GM06990 (cell line): ENCODE results near the gene NBPF11.
"Not testable (repeated sequence)": the region's sequence is repeated elsewhere in the genome, so short reads cannot be mapped to it uniquely, and the experiment has no call there.

Experiments used
- DNase-seq: peaks from one replicate; pipeline ENCODE4 v3.0.0-alpha.2; 2011; ENCODE audit not compliant: insufficient read length; ENCODE audit errors: extremely low read depth
- H3K27me3 ChIP-seq: replicated peaks from 2 replicates; pipeline ENCODE4 v1.6.0; 2011; ENCODE audit warnings: low read length; ENCODE audit not compliant: control insufficient read depth, insufficient read depth
- H3K36me3 ChIP-seq: 2 replicates; pipeline ENCODE4 v1.5.1; 2011; ENCODE audit warnings: low read length; ENCODE audit not compliant: control insufficient read depth, insufficient read depth
- H3K4me3 ChIP-seq: replicated peaks from 2 replicates; pipeline ENCODE4 v1.5.1; 2011; ENCODE audit warnings: low read depth, mild to moderate bottlenecking, control low read depth, low read length
- TF ChIP-seq, protein P1 (sequence below): IDR thresholded peaks from 2 replicates; pipeline ENCODE4 v1.5.1; 2011; ENCODE audit warnings: low read length, control low read depth, mild to moderate bottlenecking, inconsistent platforms; ENCODE audit not compliant: insufficient read depth, poor library complexity, severe bottlenecking

NBPF11 gene

DNA sequence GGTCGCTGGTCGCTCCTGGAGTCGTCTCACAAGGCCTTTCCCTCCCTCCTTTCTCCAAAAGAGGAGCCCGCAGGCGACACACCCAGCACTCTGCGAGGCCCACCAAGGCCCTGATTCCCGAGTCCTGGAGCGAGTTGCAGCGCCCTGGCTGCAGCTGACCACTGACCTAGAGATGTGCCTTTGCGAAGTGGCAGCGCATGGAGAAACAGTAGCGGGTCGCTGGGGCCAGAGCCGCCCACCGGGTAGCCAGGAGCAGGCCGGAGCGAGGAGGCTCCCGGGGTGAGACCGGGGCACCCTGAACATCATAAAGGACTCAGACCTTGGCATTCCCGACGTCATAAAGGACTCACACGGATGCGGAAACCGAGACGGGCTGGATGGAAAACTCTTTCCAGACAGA lies 10.3 kb upstream of the NBPF11 start:
- Histone ChIP-seq H3K4me3 (no peak overlapping the region), H3K27me3 (no peaks in the 10 kb centered on the region), H3K36me3 (no peaks in the 10 kb centered on the region)
- DNase-seq, result no peak
- TF ChIP-seq, protein P1, sequence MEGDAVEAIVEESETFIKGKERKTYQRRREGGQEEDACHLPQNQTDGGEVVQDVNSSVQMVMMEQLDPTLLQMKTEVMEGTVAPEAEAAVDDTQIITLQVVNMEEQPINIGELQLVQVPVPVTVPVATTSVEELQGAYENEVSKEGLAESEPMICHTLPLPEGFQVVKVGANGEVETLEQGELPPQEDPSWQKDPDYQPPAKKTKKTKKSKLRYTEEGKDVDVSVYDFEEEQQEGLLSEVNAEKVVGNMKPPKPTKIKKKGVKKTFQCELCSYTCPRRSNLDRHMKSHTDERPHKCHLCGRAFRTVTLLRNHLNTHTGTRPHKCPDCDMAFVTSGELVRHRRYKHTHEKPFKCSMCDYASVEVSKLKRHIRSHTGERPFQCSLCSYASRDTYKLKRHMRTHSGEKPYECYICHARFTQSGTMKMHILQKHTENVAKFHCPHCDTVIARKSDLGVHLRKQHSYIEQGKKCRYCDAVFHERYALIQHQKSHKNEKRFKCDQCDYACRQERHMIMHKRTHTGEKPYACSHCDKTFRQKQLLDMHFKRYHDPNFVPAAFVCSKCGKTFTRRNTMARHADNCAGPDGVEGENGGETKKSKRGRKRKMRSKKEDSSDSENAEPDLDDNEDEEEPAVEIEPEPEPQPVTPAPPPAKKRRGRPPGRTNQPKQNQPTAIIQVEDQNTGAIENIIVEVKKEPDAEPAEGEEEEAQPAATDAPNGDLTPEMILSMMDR, result no peak

DNA sequence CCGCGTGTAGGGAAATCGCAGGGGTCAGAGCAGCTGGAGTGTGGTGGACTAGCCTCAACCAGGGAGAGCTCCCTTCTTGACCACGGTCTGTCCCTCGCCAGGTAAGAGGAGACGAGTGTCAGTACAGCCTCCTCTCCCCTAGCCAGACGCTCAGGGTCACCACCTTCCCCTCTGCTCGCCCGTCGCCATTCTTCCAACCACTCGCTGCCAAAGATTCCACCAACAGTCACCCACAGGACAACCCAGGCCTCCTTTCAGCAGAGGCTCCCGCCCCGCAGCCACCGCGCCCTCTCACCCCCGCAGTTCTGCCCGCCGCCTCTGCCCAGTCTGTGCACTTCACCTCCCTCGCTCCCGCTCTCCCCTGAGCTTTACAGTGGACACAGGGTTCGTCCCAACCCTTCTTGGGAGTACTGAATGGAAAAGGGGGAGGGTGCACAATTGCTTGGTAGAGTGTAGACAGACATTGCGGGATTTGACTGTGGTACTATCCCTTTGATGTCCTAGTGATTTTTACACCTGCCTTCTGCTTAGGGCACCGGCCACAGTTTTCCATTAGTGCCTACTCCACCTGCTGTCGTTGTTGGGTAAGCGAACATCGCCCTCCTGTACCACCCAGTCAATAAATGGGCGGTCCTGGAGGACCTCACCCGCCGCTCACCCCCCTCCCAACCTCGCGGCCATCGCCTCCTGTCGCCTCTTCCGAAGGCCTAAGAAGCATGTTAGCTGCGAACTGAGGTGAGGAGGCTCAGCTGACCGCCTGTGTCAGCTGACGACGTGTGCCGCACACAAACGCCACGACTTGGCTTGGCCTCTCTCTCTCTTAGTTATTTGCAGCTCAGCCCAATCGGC lies 9.2 kb upstream of the NBPF11 start:
- Histone ChIP-seq H3K27me3 (no peaks in the 10 kb centered on the region), H3K4me3 (no peak overlapping the region), H3K36me3 (no peaks in the 10 kb centered on the region)
- DNase-seq, result no peak
- TF ChIP-seq, protein P1, result no peak

DNA sequence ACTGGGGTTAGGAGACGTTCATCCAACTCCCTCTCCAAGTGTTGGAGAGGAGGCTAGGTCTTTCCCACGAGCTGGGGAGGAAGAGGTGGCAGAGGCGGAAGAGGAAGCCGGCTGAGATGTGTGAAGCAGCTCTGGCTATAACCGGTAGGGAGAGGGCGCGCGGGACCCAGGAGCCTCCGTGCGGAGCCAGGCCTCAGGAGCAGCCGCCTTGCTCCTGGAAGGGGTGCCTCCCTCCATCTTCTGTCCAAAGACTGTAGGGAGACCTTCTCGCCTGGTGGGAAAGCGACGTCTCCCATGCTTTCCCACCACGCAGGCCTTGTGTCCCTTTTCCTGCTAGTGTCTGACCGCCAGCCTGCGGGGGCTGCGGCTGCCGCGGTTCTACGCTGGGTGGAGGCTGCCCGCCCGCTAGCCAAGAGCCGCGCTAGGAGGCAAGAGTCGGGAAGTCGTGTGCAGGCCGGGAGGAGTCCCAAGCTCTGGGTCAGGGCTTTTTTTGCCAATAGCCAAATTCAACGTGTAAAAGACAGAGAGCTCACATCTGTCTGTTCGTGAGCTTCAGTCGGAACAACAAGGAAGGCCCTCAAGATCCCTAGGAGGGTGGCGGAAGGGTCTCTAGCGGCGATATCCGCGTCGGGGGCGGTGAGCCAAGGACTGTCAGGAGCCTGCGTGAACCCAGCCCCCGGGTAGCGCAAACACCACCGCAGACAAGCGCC lies 8.4 kb upstream of the NBPF11 start:
- Histone ChIP-seq H3K36me3 (no peaks in the 10 kb centered on the region), H3K4me3 (no peak overlapping the region), H3K27me3 (no peaks in the 10 kb centered on the region)
- DNase-seq, result no peak
- TF ChIP-seq, protein P1, result no peak

DNA sequence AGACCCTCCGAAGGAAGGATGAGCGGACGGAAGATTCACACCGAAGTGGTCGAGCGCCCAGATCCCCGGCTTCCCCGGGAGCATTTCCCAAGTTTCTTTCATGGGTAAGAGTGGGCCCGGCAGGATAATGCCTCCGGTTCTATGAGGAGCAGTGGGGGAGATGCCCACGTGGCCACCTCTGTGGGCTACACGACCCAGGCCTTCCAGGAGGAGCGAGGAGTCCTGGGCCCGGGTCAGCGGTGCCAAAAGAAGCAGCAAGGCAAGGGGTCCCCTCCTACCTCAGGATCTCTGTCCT lies 7.9 kb upstream of the NBPF11 start:
- H3K36me3 ChIP-seq, result no peaks in the 10 kb centered on the region
- no peak overlapping the region for H3K4me3 ChIP-seq
- TF ChIP-seq, protein P1, result no peak
- no peaks in the 10 kb centered on the region for H3K27me3 ChIP-seq
- no peak for DNase-seq

DNA sequence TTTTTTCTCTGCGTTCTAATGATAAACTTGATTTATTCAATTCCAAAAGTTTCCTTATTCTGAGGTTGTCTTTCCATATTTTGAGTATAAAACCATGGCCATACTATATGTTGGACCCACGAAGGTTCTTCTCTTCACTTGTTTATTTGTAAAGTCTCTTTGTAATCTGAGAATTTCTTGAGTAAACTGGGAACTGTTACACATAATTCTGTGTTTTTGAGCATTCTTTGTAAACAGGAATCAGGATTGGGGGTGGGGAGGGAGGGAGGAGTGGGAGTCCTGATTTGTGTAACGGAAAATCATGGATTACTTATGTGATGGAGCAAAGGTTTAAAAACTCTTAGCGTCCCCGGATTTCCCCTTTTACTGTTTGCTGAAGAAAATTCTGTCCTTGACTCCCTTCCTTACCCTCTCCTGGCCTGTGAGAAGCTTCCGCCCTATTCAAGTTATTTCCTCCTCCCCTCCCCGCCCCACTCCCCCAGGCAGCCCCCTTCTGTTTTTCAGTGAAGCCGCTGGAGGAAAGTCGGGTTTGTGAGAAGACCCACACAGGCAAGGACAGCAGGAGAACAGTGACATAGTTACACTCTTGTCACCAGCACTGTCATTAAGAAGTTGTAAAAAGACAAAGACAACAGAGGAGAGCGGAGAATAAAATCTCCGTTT lies 6.4 kb upstream of the NBPF11 start:
- TF ChIP-seq, protein P1, result no peak
- no peak overlapping the region for H3K4me3 ChIP-seq
- no peaks in the 10 kb centered on the region for H3K36me3 ChIP-seq
- no peaks in the 10 kb centered on the region for H3K27me3 ChIP-seq
- DNase-seq, result no peak

DNA sequence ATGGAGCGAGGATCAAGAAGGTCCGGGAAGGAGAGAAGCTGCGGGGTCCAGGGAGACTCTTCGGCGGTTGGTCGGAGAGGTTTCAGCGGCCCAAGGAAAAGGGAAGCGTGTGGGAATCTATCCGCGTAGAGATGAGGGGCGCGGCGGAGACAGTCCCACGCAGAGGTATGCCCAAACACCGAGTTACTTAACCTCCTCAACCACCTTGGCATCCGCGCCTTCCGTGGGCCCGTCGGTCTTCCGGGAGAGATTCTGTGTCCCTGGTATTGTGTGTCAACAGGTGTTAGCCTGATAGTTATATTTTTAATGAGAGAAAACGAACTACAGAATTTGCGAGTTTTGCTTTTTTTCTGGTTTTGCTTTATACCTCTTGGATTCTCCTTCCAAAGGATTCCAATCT lies 5.7 kb upstream of the NBPF11 start:
- DNase-seq, H3K4me3 ChIP-seq, H3K36me3 ChIP-seq, H3K27me3 ChIP-seq: not testable (repeated sequence)

DNA sequence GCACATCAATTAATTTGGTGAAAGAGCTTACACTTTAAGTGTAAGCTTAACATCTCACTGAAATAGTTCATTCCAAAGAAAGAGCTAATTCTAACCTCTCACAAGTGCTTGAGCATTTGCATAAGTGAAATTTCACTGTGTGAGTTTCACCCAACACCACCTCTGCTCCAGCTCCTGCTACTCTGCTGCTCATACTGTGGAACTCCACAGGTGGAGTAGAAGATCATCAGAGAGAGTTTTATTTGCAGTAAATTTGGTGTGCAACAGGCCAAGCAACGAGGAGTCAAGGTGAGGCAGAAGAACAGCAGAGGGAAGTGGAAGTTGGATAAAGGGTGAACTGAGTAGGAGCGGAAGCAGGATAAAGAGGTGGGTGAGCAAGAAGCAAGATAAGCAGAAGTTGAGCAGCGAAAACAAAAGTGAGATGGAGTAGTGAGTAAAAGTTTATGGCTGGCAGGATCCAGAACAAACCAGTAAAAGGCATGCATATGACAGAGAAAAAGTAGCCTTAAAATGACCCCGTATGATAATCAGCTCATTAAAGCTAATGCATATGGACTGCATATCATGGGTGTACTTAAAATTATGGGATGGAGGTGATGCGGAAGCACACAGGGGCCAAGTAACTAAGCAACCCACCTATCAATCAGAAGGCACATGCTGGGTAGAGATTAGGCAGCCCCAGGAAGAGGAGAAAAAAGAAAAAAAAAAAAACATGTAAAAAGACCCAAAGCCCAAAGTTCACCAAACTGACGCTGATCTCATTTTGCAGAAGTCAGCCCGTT lies 3.6 kb upstream of the NBPF11 start:
- peak overlapping the region; percentile 10; the same call in 1 of the 2 replicates for H3K4me3 ChIP-seq
- not testable (repeated sequence) for H3K27me3 ChIP-seq, H3K36me3 ChIP-seq
- DNase-seq, result peak; percentile 21

DNA sequence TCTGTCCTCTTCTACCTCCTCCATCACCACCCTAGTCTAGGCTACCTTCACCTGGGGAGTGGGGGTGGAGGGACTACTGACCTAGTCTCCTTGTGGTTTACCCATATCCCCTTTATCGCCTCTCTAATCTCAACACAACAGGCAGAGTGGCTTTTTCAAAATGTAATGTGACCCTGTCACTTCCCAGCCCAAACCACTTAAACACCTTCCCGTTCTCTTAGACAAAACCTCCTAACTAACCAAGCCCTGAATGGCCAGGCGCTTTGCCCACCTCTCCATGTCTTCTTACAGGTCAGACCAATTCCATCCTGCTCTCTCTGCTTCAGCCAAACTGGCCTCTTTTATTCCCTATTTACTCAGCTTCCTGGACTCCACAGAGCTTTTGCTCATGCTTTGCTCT lies 714 bp upstream of the NBPF11 start:
- H3K36me3 ChIP-seq, H3K27me3 ChIP-seq, DNase-seq, H3K4me3 ChIP-seq: not testable (repeated sequence)
